Right hindlimb (tissue), 1 donor: Measurements from ENCODE around the gene RSBN1L.

Experiments
- DNase-seq: peaks from one replicate; pipeline ENCODE4 v3.0.0-alpha.2; 2018

The RSBN1L gene

GRCh38 chr7:77734659-77735421, 38.6 kb downstream of the RSBN1L start:
- DNase-seq = no peak

GRCh38 chr7:77735457-77735856, 39.2 kb downstream of the RSBN1L start:
- DNase-seq = no peak

- DNase-seq = no peak
Observed at GRCh38 chr7:77736991-77737390, 40.7 kb downstream of the RSBN1L start.

DNA sequence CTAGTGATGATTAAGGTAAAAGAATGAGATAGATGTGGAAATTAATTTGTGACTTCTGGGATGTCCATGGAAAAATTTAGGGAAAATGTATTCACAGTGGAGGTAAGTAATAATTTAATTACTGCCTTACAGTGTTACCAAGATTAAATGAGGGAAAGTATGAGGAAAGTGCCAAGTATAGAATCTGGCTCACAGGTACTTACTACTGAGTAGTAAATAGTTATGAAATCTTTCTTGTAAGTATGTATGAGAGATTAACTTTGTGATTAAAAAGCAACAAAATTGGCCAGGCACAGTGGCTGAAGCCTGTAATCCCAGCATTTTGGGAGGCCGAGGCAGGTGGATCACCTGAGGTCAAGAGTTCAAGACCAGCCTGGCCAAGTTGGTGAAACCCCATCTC, 42.1 kb downstream of the RSBN1L start:
- no peak for DNase-seq

- no peak for DNase-seq
Observed at GRCh38 chr7:77738871-77739270, 42.6 kb downstream of the RSBN1L start.

DNA sequence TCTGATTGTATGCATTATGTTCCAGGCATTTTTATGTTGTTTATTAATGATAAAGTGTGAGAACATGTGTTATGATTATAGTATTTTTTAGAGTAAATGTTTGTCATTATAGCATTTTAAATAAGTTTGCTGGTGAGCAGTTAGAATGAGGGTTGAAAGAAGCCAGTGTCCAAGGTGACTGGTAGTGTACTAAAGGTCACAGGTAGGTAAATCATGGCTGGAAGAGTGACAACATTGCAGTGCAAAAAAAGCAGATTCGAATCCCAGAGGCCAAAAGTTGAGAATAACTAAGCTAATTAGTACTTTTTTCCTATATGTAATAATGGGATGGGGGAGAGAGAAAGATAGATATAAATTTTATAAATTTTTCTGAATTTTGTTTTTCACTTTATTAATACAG, 44.0 kb downstream of the RSBN1L start:
- no peak for DNase-seq

DNA sequence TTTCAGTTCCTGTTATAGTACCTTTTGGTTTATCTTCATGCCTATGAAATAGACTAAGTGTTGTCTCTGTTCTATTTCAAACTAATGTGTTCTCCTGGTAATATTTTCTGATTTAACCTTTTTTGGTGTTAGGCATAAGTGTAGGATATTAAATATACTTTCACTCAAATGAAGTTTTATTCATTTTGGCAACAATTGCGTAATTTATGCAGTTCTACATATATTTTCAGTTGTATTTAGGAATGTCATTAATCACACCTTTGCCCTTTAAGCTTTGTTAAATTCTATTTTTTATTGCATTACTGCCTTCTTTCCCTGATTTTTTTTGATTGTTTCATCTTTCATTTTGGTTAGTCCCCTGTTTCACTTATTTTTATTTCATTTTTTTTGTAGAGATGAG, 47.3 kb downstream of the RSBN1L start:
- no peak for DNase-seq

GRCh38 chr7:77745746-77746145, 49.5 kb downstream of the RSBN1L start:
- no peak for DNase-seq

DNA sequence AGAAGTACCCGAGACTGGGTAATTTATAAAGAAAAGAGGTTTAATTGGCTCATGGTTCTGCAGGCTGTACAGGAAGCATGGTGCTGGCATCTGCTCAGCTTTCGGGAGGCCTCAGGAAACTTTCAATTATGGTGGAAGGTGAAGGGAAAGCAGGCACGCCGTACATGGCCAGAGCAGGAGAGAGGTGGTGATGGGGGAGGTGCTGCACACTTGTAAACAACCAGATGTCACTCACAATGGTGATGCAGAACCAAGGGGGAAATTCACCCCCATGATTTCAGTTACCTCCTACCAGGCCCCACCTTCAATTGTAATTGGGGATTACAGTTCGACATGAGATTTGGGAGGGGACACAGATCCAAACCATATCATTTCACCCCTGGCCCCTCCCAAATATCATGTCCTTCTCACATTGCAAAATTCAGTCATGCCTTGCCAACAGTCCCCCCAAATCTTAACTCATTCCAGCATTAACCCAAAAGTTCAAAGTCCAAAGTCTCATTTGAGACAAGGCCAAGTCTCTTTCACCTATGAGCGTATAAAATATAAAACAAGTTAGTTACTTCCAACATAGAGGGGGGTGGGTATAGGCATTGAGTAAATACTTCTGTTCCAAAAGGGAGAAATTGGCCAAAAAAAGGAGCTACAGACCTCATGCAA, 50.0 kb downstream of the RSBN1L start:
- no peak for DNase-seq

DNA sequence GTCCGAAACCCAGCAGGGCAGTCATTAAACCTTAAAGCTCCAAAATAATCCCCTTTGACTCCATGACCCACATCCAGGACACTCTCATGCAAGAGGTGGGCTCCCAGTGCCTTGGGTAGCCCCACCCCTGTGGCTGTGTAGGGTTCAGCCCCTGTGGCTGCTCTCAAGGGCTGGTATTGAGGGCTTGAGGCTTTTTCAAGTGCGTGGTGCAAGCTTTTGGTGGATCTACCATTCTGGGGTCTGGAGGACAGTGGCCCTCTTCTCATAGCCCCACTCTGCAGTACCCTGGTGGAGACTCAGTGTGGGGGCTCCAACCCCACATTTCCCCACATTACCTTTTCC, 50.5 kb downstream of the RSBN1L start:
- DNase-seq = no peak

DNA sequence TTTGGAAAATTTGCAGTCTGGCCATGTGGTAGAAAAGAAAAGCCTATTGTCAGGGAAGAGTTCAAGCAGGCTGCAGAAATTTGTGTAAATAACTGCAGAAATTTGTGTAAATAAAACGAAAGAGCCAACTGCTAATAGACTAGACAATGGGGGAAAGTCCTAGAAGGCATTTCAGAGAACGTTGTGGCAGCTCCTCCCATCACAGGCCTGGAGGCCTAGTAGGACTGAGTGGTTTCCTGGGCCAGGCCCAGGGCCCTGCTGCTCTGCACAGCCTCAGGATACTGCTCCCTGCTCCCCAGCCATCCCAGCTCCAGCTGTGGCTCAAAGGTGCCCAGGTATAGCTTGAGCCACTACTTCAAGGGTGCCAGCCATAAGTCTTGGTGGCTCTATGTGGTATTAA, 50.9 kb downstream of the RSBN1L start:
- DNase-seq = no peak

GRCh38 chr7:77747718-77748117, 51.5 kb downstream of the RSBN1L start:
- DNase-seq = no peak

- no peak for DNase-seq
Observed at GRCh38 chr7:77752016-77752415, 55.8 kb downstream of the RSBN1L start.

GRCh38 chr7:77753173-77753572, 56.9 kb downstream of the RSBN1L start:
- DNase-seq = no peak

GRCh38 chr7:77757589-77757988, 61.3 kb downstream of the RSBN1L start:
- DNase-seq = no peak

DNA sequence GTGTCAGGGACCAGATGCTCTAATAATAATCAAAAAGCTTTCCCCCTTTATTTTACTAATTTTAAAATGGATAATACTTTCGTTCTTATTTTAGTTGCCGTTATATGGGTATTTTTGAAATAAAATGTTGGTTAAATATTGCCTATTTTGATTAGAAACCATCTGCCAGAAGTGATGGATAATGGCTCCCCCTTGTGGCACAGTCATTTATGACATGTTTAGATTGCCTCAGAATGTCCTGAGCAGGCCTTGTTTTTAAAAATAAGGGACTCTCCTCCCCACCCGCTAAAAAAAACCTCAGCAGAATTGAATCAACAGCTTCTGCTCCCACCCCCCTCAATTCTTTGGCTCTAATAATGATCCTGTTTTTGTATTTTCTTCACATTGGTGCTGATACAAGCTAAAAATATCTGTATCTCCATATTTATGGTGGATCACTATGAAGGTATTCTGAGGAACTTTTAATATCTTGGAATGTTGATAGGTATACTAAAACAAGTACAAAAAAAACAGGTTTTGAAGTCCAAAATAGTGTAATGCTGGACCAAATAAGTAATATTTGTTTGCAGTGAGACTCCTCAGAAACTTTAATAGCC, 63.1 kb downstream of the RSBN1L start:
- peak; percentile 50 for DNase-seq

- no peak for DNase-seq
Observed at GRCh38 chr7:77760809-77761453, 64.7 kb downstream of the RSBN1L start.

GRCh38 chr7:77765481-77765880, 69.2 kb downstream of the RSBN1L start:
- no peak for DNase-seq

DNA sequence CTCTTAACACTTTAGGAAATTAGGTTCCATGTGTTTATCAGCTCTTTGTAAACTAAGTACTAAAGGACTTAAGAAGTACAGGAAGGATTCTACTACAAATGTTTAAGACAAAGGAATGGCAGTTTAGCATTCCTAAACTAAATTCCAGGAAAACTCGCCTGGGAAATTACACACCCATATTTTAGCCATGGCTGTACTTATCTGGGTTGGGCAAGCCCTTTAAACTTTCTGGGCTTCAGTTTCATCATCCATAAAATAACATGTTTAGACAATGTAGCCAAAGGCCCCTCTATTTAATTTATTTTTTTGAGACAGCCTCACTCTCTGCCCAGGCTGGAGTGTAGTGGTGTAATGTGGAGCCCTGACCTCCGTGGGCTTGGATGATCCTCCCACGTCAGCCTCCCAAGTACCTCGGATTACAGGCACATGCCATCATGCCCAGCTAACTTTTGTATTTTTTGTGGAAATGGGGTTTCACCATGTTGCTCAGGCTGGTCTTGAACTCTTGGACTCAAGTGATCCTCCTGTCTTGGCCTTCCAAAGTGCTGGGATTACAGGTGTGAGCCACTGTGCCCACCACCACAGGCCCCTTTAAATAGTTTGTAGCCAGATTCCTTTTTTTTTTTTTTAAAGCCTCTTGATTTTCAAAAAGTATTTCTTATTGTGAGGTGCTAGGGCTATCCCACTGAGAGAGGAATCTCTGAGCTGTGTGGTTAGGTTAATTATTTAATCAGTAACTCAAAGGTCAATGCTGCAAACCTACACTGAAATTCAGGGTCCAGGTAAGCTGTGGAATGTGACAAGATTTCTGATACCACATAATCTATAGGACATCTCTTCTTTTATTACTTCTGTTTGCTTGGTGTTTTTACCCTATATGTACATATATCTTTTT, 69.9 kb downstream of the RSBN1L start:
- DNase-seq = no peak

- DNase-seq = no peak
Observed at GRCh38 chr7:77766801-77767605, 70.7 kb downstream of the RSBN1L start.

DNA sequence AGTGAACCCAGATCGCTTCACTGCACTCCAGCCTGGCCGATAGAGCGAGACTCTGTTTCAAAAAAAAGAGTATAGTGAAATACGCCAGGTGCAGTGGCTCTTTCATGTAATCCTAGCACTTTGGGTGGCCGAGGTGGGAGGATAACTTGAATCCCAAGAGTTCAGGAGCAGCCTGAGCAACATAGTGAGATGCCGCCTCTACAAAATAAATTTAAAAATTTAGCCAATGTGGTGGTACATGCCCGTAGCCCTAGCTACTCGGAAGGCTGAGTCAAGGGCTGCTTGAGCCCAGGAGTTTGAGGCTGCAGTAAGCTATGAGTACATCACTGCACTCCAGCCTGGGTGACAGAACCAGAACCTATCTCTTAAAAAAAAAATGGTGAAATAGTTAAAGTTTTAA, 74.1 kb downstream of the RSBN1L start:
- no peak for DNase-seq

GRCh38 chr7:77771901-77772300, 75.6 kb downstream of the RSBN1L start:
- DNase-seq = no peak
